PC-9 (cell line): Measurements from ENCODE around the gene GANAB. TPM values are rescaled to one million over a fixed set of nuclear protein-coding genes. Genes with fewer than 3 reads are reported as not detected.

Experiments used
- BruUV-seq: library from RNA; stranded (reverse); fragments of 400-500 nt; replicated peaks from 2 replicates; lab custom pipeline; 2021; lab: Mats Ljungman, UMichigan
- CTCF ChIA-PET: fragments of 300-600 bp; sonication (Branson Sonifier 250); formaldehyde crosslinking; loops from one replicate; lab custom pipeline; 2022; ENCODE audit warnings: antibody characterized with exemption; lab: Charles Lee
- POLR2A ChIA-PET: fragments of 300-600 bp; sonication (Branson Sonifier 250); formaldehyde crosslinking; loops from one replicate; lab custom pipeline; 2022; ENCODE audit warnings: antibody characterized with exemption; ENCODE audit not compliant: unreplicated experiment; lab: Charles Lee
- DNase-seq, 2 experiments: peaks; one replicate each; pipeline versions ENCODE4 v3.0.0 to v3.0.0-alpha.2; 2015 to 2022; ENCODE audit warnings: mixed read lengths in 1 of 2
- H2AFZ ChIP-seq: fragments of 200-600 bp; sonication (generic); 2 replicates; pipeline ENCODE4 v1.8.1; 2017; ENCODE audit warnings: antibody characterized with exemption
- H3F3A ChIP-seq: fragments of 200-600 bp; sonication (generic); 2 replicates; pipeline ENCODE4 v1.8.1; 2017; ENCODE audit warnings: antibody characterized with exemption, mild to moderate bottlenecking, low read depth; ENCODE audit not compliant: insufficient read depth
- H3K27ac ChIP-seq: fragments of 200-600 bp; sonication (generic); 2 replicates; pipeline ENCODE4 v1.6.1; 2016; ENCODE audit warnings: mixed run types
- H3K27me3 ChIP-seq: fragments of 200-600 bp; sonication (generic); 2 replicates; pipeline ENCODE4 v1.6.1; 2016; ENCODE audit warnings: low read depth, mixed run types; ENCODE audit not compliant: insufficient read depth
- H3K36me3 ChIP-seq: fragments of 200-600 bp; sonication (generic); 2 replicates; pipeline ENCODE4 v1.6.1; 2016; ENCODE audit warnings: low read depth, mixed run types
- H3K4me1 ChIP-seq: fragments of 200-600 bp; sonication (generic); replicated peaks from 2 replicates; pipeline ENCODE4 v1.6.1; 2016; ENCODE audit warnings: mixed run types; ENCODE audit not compliant: insufficient read depth
- H3K4me2 ChIP-seq: fragments of 200-600 bp; sonication (generic); 2 replicates; pipeline ENCODE4 v1.6.1; 2017; ENCODE audit warnings: mixed run types
- H3K4me3 ChIP-seq: fragments of 200-600 bp; sonication (generic); 2 replicates; pipeline ENCODE4 v1.6.1; 2016; ENCODE audit warnings: mixed run types
- H3K79me2 ChIP-seq: fragments of 200-600 bp; sonication (generic); 2 replicates; pipeline ENCODE4 v1.6.1; 2017; ENCODE audit warnings: low read depth, mixed run types
- H3K9me2 ChIP-seq: fragments of 200-600 bp; sonication (generic); 2 replicates; pipeline ENCODE4 v1.8.1; 2017; ENCODE audit warnings: mild to moderate bottlenecking; ENCODE audit not compliant: insufficient read depth
- H3K9me3 ChIP-seq: fragments of 200-600 bp; sonication (generic); 2 replicates; pipeline ENCODE4 v1.8.1; 2016; ENCODE audit warnings: low read depth; ENCODE audit not compliant: insufficient read depth
- H4K20me1 ChIP-seq: fragments of 200-600 bp; sonication (generic); 2 replicates; pipeline ENCODE4 v1.8.1; 2017; ENCODE audit not compliant: insufficient read depth
- EZH2 ChIP-seq: fragments of 200-600 bp; sonication (generic); IDR thresholded peaks from 2 replicates; pipeline ENCODE4 v1.8.0; 2017; ENCODE audit warnings: antibody characterized with exemption, low read depth
- intact Hi-C: fragments of 100-400 bp; cut with micrococcal nuclease; formaldehyde crosslinking; loops from one replicate; pipeline ENCODE4 v1.10.0; 2022; ENCODE audit not compliant: unreplicated experiment
- total RNA-seq: library from RNA; stranded (reverse); gene quantifications from 2 replicates; pipeline ENCODE4 v1.2.3, GENCODE V29; 2021
- TF ChIP-seq, protein P1 (sequence below): fragments of 200-600 bp; sonication (generic); conservative IDR thresholded peaks from 2 replicates; pipeline ENCODE4 v1.6.1; 2017; ENCODE audit warnings: mixed run types, antibody characterized with exemption, mild to moderate bottlenecking, moderate library complexity

The GANAB gene
- total RNA-seq, 1 experiment from 2014 or later: 478 TPM

DNA sequence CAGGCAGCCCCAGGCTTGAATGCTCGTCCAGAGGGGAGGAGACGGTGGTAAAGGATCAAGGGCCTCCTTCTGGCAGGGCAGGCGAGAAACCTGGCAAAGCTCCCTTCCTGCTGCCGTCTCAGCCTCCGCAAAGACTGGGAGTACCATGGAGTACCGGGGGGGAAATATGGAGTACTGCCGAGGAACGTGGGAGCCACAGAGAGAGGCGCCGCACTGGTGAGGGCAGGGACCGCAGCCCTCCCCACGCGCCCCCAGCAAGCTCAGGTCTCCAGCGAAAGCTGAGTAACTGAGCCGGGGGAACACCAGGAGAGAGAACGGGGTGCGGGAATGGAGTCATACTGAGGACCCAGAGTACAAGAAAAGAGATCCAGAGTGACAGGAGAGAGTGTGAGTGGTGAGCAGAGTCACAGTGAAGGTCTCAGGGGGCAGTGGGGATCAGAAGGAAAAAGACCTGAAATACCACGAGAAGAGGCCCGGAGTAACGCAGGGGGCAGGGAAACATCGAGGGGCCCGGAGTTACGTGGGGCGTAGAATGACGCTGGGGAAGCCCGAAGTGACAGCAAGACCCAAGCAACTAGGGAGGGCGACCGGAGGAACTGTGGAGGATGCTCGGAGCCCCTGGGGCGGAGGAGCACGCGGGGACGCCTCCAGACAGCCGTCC is 34.6 kb downstream of the GANAB start:
- no peaks in the 10 kb centered on the region for H3K27me3 ChIP-seq
- intact Hi-C loops: loop anchor here (1.0 to 5.0 kb wide), 7 partner anchors 21 to 270 kb away; partner anchors contain the start of genes BSCL2, EEF1G, GANAB and GNG3
- peaks cover 47% of the 10 kb centered on the region for H3F3A ChIP-seq
- peaks cover 9% of the 10 kb centered on the region; the same call in 1 of the 2 replicates for H3K36me3 ChIP-seq
- CTCF ChIA-PET: interaction anchor here (1.0 to 1.3 kb wide), 5 partner anchors 8 to 217 kb away, joined by 3 to 12 read pairs (median 4); partner anchors contain the start of genes MTA2 and ZBTB3
- H4K20me1 ChIP-seq: no peaks in the 10 kb centered on the region
- H3K9me2 ChIP-seq: no peaks in the 10 kb centered on the region
- peak overlapping the region; percentile 66 for H3K27ac ChIP-seq
- TSS peak; percentile 28 for BruUV-seq
- peak overlapping the region; percentile 88 for H3K4me2 ChIP-seq
- peaks cover 18% of the 10 kb centered on the region for H3K79me2 ChIP-seq
- peak overlapping the region; percentile 85 for H3K4me3 ChIP-seq
- H2AFZ ChIP-seq: peak overlapping the region; percentile 87
- H3K4me1 ChIP-seq: peaks cover 35% of the 10 kb centered on the region
- DNase-seq: peak in 1 of 2 experiments; percentile 41
- TF ChIP-seq, protein P1, sequence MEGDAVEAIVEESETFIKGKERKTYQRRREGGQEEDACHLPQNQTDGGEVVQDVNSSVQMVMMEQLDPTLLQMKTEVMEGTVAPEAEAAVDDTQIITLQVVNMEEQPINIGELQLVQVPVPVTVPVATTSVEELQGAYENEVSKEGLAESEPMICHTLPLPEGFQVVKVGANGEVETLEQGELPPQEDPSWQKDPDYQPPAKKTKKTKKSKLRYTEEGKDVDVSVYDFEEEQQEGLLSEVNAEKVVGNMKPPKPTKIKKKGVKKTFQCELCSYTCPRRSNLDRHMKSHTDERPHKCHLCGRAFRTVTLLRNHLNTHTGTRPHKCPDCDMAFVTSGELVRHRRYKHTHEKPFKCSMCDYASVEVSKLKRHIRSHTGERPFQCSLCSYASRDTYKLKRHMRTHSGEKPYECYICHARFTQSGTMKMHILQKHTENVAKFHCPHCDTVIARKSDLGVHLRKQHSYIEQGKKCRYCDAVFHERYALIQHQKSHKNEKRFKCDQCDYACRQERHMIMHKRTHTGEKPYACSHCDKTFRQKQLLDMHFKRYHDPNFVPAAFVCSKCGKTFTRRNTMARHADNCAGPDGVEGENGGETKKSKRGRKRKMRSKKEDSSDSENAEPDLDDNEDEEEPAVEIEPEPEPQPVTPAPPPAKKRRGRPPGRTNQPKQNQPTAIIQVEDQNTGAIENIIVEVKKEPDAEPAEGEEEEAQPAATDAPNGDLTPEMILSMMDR: no peak
- TF ChIP-seq EZH2: no peak
- no peaks in the 10 kb centered on the region for H3K9me3 ChIP-seq
- POLR2A ChIA-PET: interaction anchor here (0.6 kb wide), 2 partner anchors 7 to 245 kb away, joined by 4 to 15 read pairs; no protein-coding TSS in a partner anchor

DNA sequence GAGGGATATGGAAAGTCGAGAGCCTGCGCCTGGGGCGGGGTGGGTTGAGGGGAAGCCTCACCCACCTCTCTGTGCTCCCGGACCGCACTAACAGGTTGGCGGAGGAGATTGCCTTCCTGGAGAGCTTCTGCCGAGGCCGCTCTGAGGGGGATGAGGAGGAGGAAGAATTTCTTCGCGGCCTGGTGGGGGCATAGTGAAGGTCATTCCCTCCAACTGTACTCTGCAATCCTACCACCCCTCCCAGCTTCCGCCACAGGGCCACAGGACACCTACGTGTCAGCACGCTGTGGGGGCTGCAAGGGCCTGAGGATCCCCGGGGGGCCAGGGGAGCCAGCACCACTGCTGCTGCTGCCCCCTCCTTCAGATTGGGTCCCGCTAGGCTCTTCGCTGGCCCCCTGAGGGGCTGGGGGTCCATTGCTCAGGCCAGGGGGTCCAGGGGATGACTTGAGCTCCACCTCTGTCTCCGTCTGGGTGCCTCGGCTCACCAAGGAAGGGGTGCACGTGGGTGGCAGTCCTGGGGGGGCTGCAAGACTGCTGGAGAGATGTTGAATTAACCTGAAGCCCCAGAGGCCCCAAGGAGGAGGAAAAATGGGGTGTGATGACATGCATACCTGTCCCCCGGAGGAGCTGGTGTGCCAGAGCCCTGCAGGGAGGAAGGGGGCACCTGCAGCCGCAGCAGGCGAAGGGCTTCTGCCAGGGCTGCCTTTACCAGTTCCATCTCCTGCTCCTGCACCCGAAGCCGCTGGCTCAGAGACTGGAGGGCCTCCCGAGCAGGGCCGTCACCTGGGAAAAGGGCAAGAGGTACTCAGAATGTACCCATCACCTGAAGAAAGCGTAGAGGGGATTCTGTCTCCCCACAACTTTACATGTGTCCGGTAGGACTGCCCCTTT is 35.4 kb downstream of the GANAB start:
- no TSS peak for BruUV-seq
- Histone ChIP-seq H4K20me1 (no peaks in the 10 kb centered on the region), H3K36me3 (peaks cover 9% of the 10 kb centered on the region; the same call in 1 of the 2 replicates), H3K79me2 (peaks cover 18% of the 10 kb centered on the region), H3K27me3 (no peaks in the 10 kb centered on the region), H3K9me3 (no peaks in the 10 kb centered on the region), H3K9me2 (no peaks in the 10 kb centered on the region), H3K4me2 (peak overlapping the region; percentile 88), H2AFZ (peak overlapping the region; percentile 87), H3K4me3 (peak overlapping the region; percentile 85), H3F3A (peaks cover 47% of the 10 kb centered on the region), H3K4me1 (peaks cover 35% of the 10 kb centered on the region), H3K27ac (no peak overlapping the region; the same call in 1 of the 2 replicates)
- no peak for DNase-seq
- ChIA-PET CTCF (interaction anchor here (1.0 to 1.3 kb wide), 5 partner anchors 7 to 216 kb away, joined by 3 to 12 read pairs (median 4); partner anchors contain the start of genes MTA2 and ZBTB3), POLR2A (interaction anchor here (0.6 kb wide), 2 partner anchors 8 to 246 kb away, joined by 4 to 15 read pairs; no protein-coding TSS in a partner anchor)
- TF ChIP-seq EZH2: no peak
- TF ChIP-seq, protein P1: no peak
- intact Hi-C loops: loop anchor here (5.0 kb wide), 6 partner anchors 36 to 271 kb away; partner anchors contain the start of genes BSCL2, EEF1G, GANAB and GNG3

DNA sequence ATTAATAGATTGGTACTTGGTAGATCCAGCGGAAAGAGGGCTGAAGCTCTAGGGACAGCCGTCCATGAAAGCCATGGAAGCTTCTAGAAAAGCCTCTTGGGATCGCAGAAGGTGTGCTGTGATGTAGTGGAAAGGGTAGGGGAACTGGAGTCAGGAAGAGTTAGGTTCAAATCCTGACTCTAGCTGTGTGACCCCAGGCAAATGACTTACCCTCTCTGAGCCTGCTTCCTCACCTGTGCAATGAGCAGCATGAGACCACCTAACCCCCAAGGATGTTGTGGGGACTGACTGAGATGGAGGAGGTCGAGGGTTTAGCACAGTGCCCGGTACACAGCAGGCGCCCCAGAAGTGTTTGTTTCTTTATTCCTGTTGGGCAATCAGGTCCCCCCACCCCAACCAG is 36.0 kb downstream of the GANAB start:
- H4K20me1 ChIP-seq: no peaks in the 10 kb centered on the region
- no peak for TF ChIP-seq EZH2
- TF ChIP-seq, protein P1: no peak
- no peak overlapping the region for H2AFZ ChIP-seq
- H3K79me2 ChIP-seq: peaks cover 18% of the 10 kb centered on the region
- H3K36me3 ChIP-seq: peaks cover 9% of the 10 kb centered on the region; the same call in 1 of the 2 replicates
- H3K27me3 ChIP-seq: no peaks in the 10 kb centered on the region
- no TSS peak for BruUV-seq
- peaks cover 35% of the 10 kb centered on the region for H3K4me1 ChIP-seq
- H3K9me2 ChIP-seq: no peaks in the 10 kb centered on the region
- ChIA-PET CTCF (no interaction called here), POLR2A (no interaction called here)
- no peak for DNase-seq
- H3K9me3 ChIP-seq: no peaks in the 10 kb centered on the region
- H3K27ac ChIP-seq: no peak overlapping the region
- H3K4me2 ChIP-seq: peak overlapping the region; percentile 88
- intact Hi-C loops: loop anchor here (5.0 kb wide), 6 partner anchors 37 to 272 kb away; partner anchors contain the start of genes BSCL2, EEF1G, GANAB and GNG3
- no peak overlapping the region for H3K4me3 ChIP-seq
- H3F3A ChIP-seq: peaks cover 48% of the 10 kb centered on the region
